MM.1S (cell line): Measurements from ENCODE around the gene GINS2.

ENCODE experiments used
- EZH2 ChIP-seq: fragments of 300-600 bp; sonication (generic); optimal IDR thresholded peaks from 2 replicates; pipeline ENCODE3; 2017; ENCODE audit warnings: low read depth, mild to moderate bottlenecking, antibody characterized with exemption, low read length, mixed read lengths
- TF ChIP-seq, protein P1 (sequence below): fragments of 300-600 bp; sonication (generic); IDR thresholded peaks from 2 replicates; pipeline ENCODE4 v1.5.1; 2016; ENCODE audit warnings: antibody characterized with exemption, low read length, mixed read lengths

DNA sequence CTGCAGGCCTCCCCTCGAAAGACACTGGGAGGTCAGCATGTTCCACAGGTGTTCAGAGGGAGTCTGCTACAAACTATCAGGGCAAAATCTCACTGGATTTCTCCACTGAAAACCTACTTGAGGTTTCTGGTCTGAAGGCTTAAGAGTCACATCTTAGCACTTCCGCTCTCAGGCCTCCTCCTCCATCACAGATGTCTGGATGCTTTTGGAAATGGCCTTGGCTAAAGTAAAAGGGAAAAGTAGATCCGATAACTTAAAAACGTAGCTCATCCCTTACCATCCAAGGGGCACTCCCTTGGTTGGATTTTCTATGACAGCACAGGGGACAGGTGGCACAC lies 14.4 kb downstream of the GINS2 start:
- TF ChIP-seq, protein P1, sequence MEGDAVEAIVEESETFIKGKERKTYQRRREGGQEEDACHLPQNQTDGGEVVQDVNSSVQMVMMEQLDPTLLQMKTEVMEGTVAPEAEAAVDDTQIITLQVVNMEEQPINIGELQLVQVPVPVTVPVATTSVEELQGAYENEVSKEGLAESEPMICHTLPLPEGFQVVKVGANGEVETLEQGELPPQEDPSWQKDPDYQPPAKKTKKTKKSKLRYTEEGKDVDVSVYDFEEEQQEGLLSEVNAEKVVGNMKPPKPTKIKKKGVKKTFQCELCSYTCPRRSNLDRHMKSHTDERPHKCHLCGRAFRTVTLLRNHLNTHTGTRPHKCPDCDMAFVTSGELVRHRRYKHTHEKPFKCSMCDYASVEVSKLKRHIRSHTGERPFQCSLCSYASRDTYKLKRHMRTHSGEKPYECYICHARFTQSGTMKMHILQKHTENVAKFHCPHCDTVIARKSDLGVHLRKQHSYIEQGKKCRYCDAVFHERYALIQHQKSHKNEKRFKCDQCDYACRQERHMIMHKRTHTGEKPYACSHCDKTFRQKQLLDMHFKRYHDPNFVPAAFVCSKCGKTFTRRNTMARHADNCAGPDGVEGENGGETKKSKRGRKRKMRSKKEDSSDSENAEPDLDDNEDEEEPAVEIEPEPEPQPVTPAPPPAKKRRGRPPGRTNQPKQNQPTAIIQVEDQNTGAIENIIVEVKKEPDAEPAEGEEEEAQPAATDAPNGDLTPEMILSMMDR: no peak
- no peak for TF ChIP-seq EZH2
